Right lobe of liver (tissue), 4 donors: Measurements from ENCODE around the gene ADCY3.

Experiments used
- CTCF ChIP-seq, 4 donors: fragments of 200-600 bp in 3 of 4; fragments of 450-650 bp in 1 of 4; IDR thresholded peaks; one replicate each; pipeline versions ENCODE4 v1.5.1 to v1.8.0; 2016 to 2022; ENCODE audit warnings: antibody characterized with exemption in 4 of 4, mild to moderate bottlenecking in 2 of 4
- POLR2A ChIP-seq: fragments of 450-650 bp; IDR thresholded peaks from one replicate; pipeline ENCODE4 v1.6.1; 2017; ENCODE audit warnings: antibody characterized with exemption, mild to moderate bottlenecking
- donor health status: DM: no; HTN: no; CAD: no.
- donor health status: DM: no; HTN: no; CAD: no.
- donor health status: DM: no; HTN: yes; CAD: no.

GRCh38 chr2:24809316-24810007, 110.6 kb downstream of the ADCY3 start:
- TF ChIP-seq POLR2A (no peak), CTCF (IDR thresholded peaks at IDR 0.05) (no peak)
